H1 (cell line): Measurements from ENCODE around the gene AP4M1. TPM values are rescaled to one million over a fixed set of nuclear protein-coding genes. Genes with fewer than 3 reads are reported as not detected.

Experiments used
- microRNA counts: library from miRNA; unstranded; fragments of <30 nt; microRNA quantifications from one replicate; lab custom pipeline; 2015
- microRNA-seq, 2 experiments: library from miRNA; unstranded; fragments of <30 nt; microRNA quantifications; one replicate each; pipeline versions ENCODE4 to v1.2.0, GENCODE V29; 2016 to 2020; ENCODE audit warnings: borderline microRNAs expressed in 2 of 2, borderline number of aligned reads in 2 of 2, borderline replicate concordance in 1 of 2
- polyA plus RNA-seq, 7 experiments: library from polyadenylated mRNA; depleted of rRNA in 3 of 7; stranded (reverse) in 5 of 7; unstranded in 2 of 7; fragments of >200 nt in 5 of 7; fragments of 200-250 nt in 2 of 7; gene quantifications; 1 replicate in 5 of 7; 2 replicates in 1 of 7; 4 replicates in 1 of 7; pipeline versions ENCODE4 v1.2.1 to v1.2.3, GENCODE V29; 2011 to 2013; ENCODE audit warnings: missing spikeins in 2 of 7, mixed read lengths in 2 of 7
- small RNA-seq: library from polyadenylated mRNA; stranded (forward); fragments of <200 nt; extraction: miRNeasy Mini kit (QIAGEN cat#:217004); gene quantifications from one replicate; pipeline ENCODE3, GENCODE V24; 2013; ENCODE audit not compliant: insufficient read depth
- total RNA-seq: library from RNA; stranded (reverse); fragmentation: NEBNext Ultra II Directional; extraction: Animal tissue kit (Norgen Biotek cat#: 25700); gene quantifications from 2 replicates; pipeline ENCODE4 v1.2.1, GENCODE V29; 2021

The AP4M1 gene
- total and polyA plus RNA-seq, 2 of the 8 experiments (the other 6 are each of a cell fraction or from before 2014, with no cell fraction given) = 15.2 to 16.6 TPM

MicroRNA genes within 50 kb of the gene (microRNA counts, 767-probe panel; counts per million panel counts)
- microRNA hsa-miR-106b-5p (lab: Ali Mortazavi, UCI) = 5,722 counts per million, percentile 95 among the panel's probes with 10 or more counts
- microRNA hsa-miR-25-3p (lab: Ali Mortazavi, UCI) = 10,234 counts per million, percentile 98 among the panel's probes with 10 or more counts
- microRNA hsa-miR-93-5p (lab: Ali Mortazavi, UCI) = 10,507 counts per million, percentile 99 among the panel's probes with 10 or more counts

Small RNA genes within 50 kb of the gene (microRNA-seq; reads per million reads assigned to microRNA genes)
- gene MIR106B (1,350 to 2,598 reads per million in 2 experiments), gene MIR25 (137 to 262 reads per million in 2 experiments), gene MIR4658 (0 reads per million in 2 experiments), gene MIR93 (2,696 to 3,899 reads per million in 2 experiments)

Small RNA genes within 50 kb of the gene (small RNA-seq; reads per million reads assigned to genes)
- gene MIR106B (2,487 reads per million, percentile 100 among the genes with 10 or more reads in this experiment), gene MIR25 (40,370 reads per million, percentile 100 among the genes with 10 or more reads in this experiment), gene MIR93 (12,692 reads per million, percentile 100 among the genes with 10 or more reads in this experiment)

Other genes with a start within 250 kb of the AP4M1 start
- gene OR2AE1, start 224.6 kb upstream of the AP4M1 start, total RNA-seq = not detected in 2 replicates
- not detected in 2 replicates for gene OR2AE1, start 224.6 kb upstream of the AP4M1 start, polyA plus RNA-seq (2011; rRNA removed)
- gene TRIM4, start 182.1 kb upstream of the AP4M1 start, total RNA-seq = 6.6 and 7.3 TPM in 2 replicates
- gene TRIM4, start 182.1 kb upstream of the AP4M1 start, polyA plus RNA-seq (2011; rRNA removed) = 0.02 and 0.03 TPM in 2 replicates
- gene GJC3, start 172.0 kb upstream of the AP4M1 start, total RNA-seq = 2.5 and 3.0 TPM in 2 replicates
- gene GJC3, start 172.0 kb upstream of the AP4M1 start, polyA plus RNA-seq (2011; rRNA removed) = 1.7 and 2.7 TPM in 2 replicates
- gene AZGP1, start 125.6 kb upstream of the AP4M1 start, total RNA-seq = 0.29 and 0.52 TPM in 2 replicates
- gene AZGP1, start 125.6 kb upstream of the AP4M1 start, polyA plus RNA-seq (2011; rRNA removed) = 0.57 and 0.68 TPM in 2 replicates
- 37.7 and 40.6 TPM in 2 replicates for gene ZKSCAN1, start 86.0 kb upstream of the AP4M1 start, total RNA-seq
- 8.2 and 9.3 TPM in 2 replicates for gene ZKSCAN1, start 86.0 kb upstream of the AP4M1 start, polyA plus RNA-seq (2011; rRNA removed)
- 25.4 and 26.1 TPM in 2 replicates for gene ZSCAN21, start 51.9 kb upstream of the AP4M1 start, total RNA-seq
- gene ZSCAN21, start 51.9 kb upstream of the AP4M1 start, polyA plus RNA-seq (2011; rRNA removed) = 12.7 and 15.4 TPM in 2 replicates
- 49.1 and 50.7 TPM in 2 replicates for gene ZNF3, start 19.9 kb upstream of the AP4M1 start, total RNA-seq
- 21.3 and 26.9 TPM in 2 replicates for gene ZNF3, start 19.9 kb upstream of the AP4M1 start, polyA plus RNA-seq (2011; rRNA removed)
- 127 and 128 TPM in 2 replicates for gene COPS6, start 12.7 kb upstream of the AP4M1 start, total RNA-seq
- 159 and 225 TPM in 2 replicates for gene COPS6, start 12.7 kb upstream of the AP4M1 start, polyA plus RNA-seq (2011; rRNA removed)
- gene MCM7, start 246 bp upstream of the AP4M1 start, total RNA-seq = 339 and 344 TPM in 2 replicates
- gene MCM7, start 246 bp upstream of the AP4M1 start, polyA plus RNA-seq (2011; rRNA removed) = 313 and 394 TPM in 2 replicates
- gene TAF6, start 17.7 kb downstream of the AP4M1 start, total RNA-seq = 101 and 109 TPM in 2 replicates
- 66.7 and 113 TPM in 2 replicates for gene TAF6, start 17.7 kb downstream of the AP4M1 start, polyA plus RNA-seq (2011; rRNA removed)
- 15.3 and 15.9 TPM in 2 replicates for gene CNPY4, start 18.0 kb downstream of the AP4M1 start, total RNA-seq
- 9.1 and 10.2 TPM in 2 replicates for gene CNPY4, start 18.0 kb downstream of the AP4M1 start, polyA plus RNA-seq (2011; rRNA removed)
- gene MBLAC1, start 25.3 kb downstream of the AP4M1 start, total RNA-seq = 1.7 TPM in 2 replicates
- gene MBLAC1, start 25.3 kb downstream of the AP4M1 start, polyA plus RNA-seq (2011; rRNA removed) = 1.00 and 1.2 TPM in 2 replicates
- 153 and 161 TPM in 2 replicates for gene LAMTOR4, start 47.3 kb downstream of the AP4M1 start, total RNA-seq
- 622 and 735 TPM in 2 replicates for gene LAMTOR4, start 47.3 kb downstream of the AP4M1 start, polyA plus RNA-seq (2011; rRNA removed)
- gene TRAPPC14, start 57.1 kb downstream of the AP4M1 start, total RNA-seq = 20.2 and 22.1 TPM in 2 replicates
- gene TRAPPC14, start 57.1 kb downstream of the AP4M1 start, polyA plus RNA-seq (2011; rRNA removed) = 11.9 and 19.6 TPM in 2 replicates
- 5.1 and 5.3 TPM in 2 replicates for gene GAL3ST4, start 67.0 kb downstream of the AP4M1 start, total RNA-seq
- 13.8 and 15.8 TPM in 2 replicates for gene GAL3ST4, start 67.0 kb downstream of the AP4M1 start, polyA plus RNA-seq (2011; rRNA removed)
- 44.8 and 46.8 TPM in 2 replicates for gene GPC2, start 75.7 kb downstream of the AP4M1 start, total RNA-seq
- 25.3 and 47.8 TPM in 2 replicates for gene GPC2, start 75.7 kb downstream of the AP4M1 start, polyA plus RNA-seq (2011; rRNA removed)
- 3.3 and 3.8 TPM in 2 replicates for gene STAG3, start 76.3 kb downstream of the AP4M1 start, total RNA-seq
- 1.3 and 1.9 TPM in 2 replicates for gene STAG3, start 76.3 kb downstream of the AP4M1 start, polyA plus RNA-seq (2011; rRNA removed)
- not detected in 2 replicates for gene PVRIG, start 118.3 kb downstream of the AP4M1 start, total RNA-seq
- 0.15 TPM in 1 of 2 replicates, not detected in the other for gene PVRIG, start 118.3 kb downstream of the AP4M1 start, polyA plus RNA-seq (2011; rRNA removed)
- gene SPDYE3, start 206.1 kb downstream of the AP4M1 start, total RNA-seq = not detected in 2 replicates
- gene SPDYE3, start 206.1 kb downstream of the AP4M1 start, polyA plus RNA-seq (2011; rRNA removed) = not detected in 2 replicates